GM08714 (cell line): ENCODE results near the gene PRKD3.

Source experiments
- H3K4me3 ChIP-seq: fragments of 200-500 bp; sonication (Bioruptor generic); 2 replicates; pipeline ENCODE4 v1.5.1; 2014; ENCODE audit warnings: mild to moderate bottlenecking, low read length, inconsistent platforms
- ZNF274 ChIP-seq: IDR thresholded peaks from 2 replicates; pipeline ENCODE4 v1.6.1; 2012; ENCODE audit warnings: mild to moderate bottlenecking, low read depth, low read length

PRKD3 gene

GRCh38 chr2:37324786-37325624, at the start of gene PRKD3:
PRKD3 (minus strand) TSS chr2:37324833; CDS start chr2:37316524, 8,309 bp downstream.
- TF ChIP-seq ZNF274, result no peak

GRCh38 chr2:37372000-37372399, 47.4 kb upstream of the PRKD3 start:
- no peak overlapping the region for H3K4me3 ChIP-seq
- no peak for TF ChIP-seq ZNF274

More at GRCh38 chr2:37324786-37325624, at the start of gene PRKD3:
- H3K4me3 ChIP-seq, result peak within 1 kb of the TSS; percentile 89

DNA sequence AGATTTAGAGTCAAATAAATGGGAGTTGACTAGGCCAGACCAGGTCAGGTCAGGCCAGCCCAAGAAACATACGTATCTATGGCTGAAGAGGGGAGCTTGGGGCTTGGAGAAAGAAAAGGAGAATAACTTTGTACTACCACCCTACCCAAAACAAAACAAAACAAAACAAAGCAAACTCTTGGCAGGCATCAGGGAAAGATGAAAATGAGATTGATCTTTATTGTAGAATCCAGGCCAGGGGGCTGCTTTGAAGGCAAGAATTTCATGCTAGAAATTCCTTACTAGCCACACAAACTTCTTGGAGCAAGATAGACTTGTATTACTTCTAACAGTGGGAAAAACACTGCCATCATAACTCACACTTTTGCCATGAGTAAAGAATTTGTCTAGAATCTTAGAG, 46.0 kb upstream of the PRKD3 start:
- no peak for TF ChIP-seq ZNF274
- H3K4me3 ChIP-seq, result no peak overlapping the region

DNA sequence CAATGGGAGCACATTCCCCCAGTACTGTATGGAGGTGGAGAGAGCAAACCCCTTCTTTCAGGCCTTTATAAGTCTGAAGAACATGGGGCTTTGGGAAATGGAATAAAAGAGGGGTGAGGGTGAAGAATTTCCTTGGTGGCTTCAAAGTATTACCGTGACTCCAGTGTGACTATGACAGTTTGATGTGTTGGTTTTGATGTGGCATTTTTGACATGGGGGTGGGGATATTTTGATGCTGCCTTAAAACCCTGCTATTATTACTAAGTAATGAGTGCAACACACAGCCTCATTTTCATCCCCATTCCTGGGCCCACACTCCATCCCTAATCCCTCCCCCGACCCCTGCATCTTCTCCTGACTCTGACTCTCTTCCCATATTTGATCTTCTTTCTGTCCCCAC, 43.4 kb upstream of the PRKD3 start:
- H3K4me3 ChIP-seq, result no peak overlapping the region
- TF ChIP-seq ZNF274, result no peak

- TF ChIP-seq ZNF274, result no peak
- H3K4me3 ChIP-seq, result no peak overlapping the region
Observed at GRCh38 chr2:37367310-37367709, 42.7 kb upstream of the PRKD3 start.

DNA sequence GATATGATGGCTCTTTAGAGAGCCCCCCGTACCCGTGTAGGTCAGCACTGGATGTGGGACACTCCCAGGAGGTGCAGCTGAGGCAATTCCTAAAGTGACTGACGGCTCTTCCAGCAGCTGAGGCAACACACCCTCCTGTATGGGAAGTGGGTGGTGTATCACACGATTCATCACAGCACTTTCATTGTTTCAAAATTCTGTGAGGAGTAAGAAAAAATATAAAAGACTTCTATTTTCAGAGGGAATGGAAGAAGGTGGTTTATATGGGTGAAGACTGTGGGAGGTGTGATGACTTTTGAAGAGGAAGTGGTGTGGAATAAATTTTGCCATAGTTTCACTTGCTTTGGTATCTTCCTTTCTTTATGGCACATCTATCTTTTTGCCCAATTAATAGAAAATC, 42.1 kb upstream of the PRKD3 start:
- H3K4me3 ChIP-seq, result no peak overlapping the region
- no peak for TF ChIP-seq ZNF274

DNA sequence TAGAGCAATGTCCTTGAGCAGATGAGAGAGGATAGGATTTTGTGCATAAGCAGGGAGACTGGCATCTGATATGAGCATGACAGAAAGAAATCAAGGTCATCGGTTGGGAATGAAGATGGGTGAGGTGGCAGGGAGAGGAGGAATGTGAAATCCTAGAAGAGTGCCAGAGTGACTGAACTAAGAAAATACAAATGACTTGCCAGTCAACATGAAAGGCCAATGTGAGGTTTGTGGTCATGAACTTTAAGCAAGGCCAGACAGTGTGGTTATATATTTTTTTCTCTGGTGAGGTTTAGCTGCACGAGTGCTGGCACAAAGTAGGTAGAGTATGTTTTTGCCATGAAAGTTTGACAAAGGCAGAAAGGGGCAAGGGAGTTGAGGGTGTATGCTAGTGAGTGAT, 41.0 kb upstream of the PRKD3 start:
- TF ChIP-seq ZNF274, result no peak
- no peak overlapping the region for H3K4me3 ChIP-seq

- no peak for TF ChIP-seq ZNF274
- no peak overlapping the region for H3K4me3 ChIP-seq
Observed at GRCh38 chr2:37364351-37364750, 39.7 kb upstream of the PRKD3 start.

GRCh38 chr2:37361994-37362698, 37.5 kb upstream of the PRKD3 start:
- TF ChIP-seq ZNF274, result no peak
- no peak overlapping the region for H3K4me3 ChIP-seq

GRCh38 chr2:37361216-37361815, 36.7 kb upstream of the PRKD3 start:
- H3K4me3 ChIP-seq, result no peak overlapping the region
- no peak for TF ChIP-seq ZNF274

DNA sequence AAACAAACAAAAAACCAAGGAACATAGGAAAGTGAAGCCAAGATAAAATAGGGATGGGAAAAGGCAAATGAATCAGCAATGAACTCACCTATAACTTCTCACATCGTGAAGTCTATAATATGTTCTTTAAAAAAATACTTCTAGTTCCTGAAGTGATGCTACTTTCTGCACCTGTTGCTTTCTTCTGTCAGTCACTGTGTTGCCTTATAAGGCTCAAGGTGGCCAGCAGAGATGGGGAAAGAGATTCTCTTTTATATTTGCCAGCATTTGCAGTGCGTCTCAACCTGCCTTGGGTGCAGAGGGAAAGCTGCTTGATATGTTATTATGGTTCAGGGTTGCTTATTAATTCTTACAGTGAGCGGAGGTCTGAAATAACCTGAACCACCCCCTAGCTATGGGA, 33.8 kb upstream of the PRKD3 start:
- H3K4me3 ChIP-seq, result no peak overlapping the region
- no peak for TF ChIP-seq ZNF274

DNA sequence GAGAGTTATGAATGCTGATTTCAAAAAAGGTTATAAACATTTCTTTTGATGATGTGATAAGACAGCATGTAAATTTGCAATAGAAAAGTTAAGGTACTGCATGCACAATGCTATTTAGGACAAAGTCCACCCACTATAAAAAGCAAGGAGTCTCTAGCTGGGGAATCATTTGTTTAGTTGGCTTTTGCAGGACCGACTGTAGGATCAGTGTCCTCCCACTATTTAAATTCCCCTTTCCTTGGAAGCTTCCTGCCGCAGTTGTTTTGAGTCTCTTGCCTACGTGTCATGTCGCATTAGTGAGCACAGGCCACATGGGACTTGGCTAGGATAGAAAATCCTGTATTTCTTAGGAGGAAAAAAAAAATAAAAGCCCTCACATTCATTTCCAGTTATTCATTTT, 32.9 kb upstream of the PRKD3 start:
- H3K4me3 ChIP-seq, result no peak overlapping the region
- TF ChIP-seq ZNF274, result no peak

DNA sequence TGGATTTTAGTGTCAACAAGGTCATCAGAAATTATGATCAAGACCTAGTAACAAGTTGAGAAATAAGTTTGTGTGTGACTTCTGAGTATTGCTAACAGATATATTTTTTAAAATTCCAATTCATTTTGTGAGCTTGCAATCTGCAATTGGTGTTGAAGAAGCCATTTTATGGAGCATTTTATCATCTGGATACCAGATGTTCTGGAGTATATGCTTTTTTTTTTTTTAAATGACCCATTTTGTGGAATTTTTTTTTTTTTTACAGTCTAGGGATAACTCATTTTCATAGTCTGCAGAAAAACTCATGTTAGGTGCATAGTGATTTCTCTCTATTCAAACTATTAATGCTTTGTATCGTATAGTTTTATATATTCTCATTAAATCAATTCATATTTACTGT, 32.4 kb upstream of the PRKD3 start:
- no peak overlapping the region for H3K4me3 ChIP-seq
- TF ChIP-seq ZNF274, result no peak

DNA sequence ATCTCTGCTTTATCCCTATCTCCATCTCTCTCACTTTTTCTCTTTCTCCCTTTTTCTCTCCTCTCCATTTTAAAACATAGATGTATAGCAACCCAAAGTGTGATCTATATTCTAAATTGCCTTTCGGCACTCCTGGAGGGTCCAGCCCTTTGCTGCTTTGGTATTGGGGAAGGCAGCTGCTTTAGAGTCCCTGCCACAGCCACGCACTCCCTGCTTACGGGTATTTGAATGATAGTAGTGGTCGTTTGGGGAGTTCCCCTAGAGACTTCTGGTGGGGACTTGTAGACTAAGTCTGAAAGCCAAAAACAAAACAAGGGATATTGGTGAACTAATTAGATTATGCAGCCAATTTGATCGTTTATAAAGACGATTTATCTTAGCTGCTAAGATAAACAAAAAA, 31.7 kb upstream of the PRKD3 start:
- H3K4me3 ChIP-seq, result no peak overlapping the region

DNA sequence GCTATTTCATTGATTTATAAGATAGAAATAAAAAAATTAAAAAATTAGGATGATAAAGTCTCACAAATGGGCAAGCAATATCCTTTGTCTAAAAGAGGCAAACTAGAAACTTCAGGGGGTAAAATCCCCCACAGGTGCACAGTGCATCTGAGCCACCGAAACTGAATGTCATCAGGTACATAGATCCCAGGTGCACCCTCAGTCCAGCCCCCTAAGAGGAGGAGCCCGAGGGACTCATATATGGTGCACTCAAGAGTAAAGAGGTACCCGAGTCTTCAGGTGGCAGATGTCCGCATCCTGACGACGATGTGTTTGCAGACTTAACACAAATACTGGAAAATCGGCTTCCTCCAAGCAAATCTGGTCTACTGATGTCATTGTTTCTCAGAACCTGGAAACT, 31.1 kb upstream of the PRKD3 start:
- no peak for TF ChIP-seq ZNF274
- H3K4me3 ChIP-seq, result no peak overlapping the region

More for the DNA sequence above, 31.7 kb upstream of the PRKD3 start:
- no peak for TF ChIP-seq ZNF274

- no peak for TF ChIP-seq ZNF274
- H3K4me3 ChIP-seq, result no peak overlapping the region
Observed at GRCh38 chr2:37354531-37354930, 29.9 kb upstream of the PRKD3 start.
